WTC11 (cell line): ENCODE data around the gene ZNF407.

Source experiments
- CTCF ChIP-seq: fragments of 200-600 bp; IDR thresholded peaks from 2 replicates; pipeline ENCODE4 v1.8.0; 2022; ENCODE audit warnings: antibody characterized with exemption
- E2F1 ChIP-seq: sonication (generic); formaldehyde crosslinking; IDR thresholded peaks from 2 replicates; pipeline ENCODE4 v1.8.0; 2022; ENCODE audit warnings: mild to moderate bottlenecking, missing genetic modification reagents
- ESRRA ChIP-seq: sonication (generic); formaldehyde crosslinking; IDR thresholded peaks from 2 replicates; pipeline ENCODE4 v1.8.1; 2022; ENCODE audit warnings: mild to moderate bottlenecking, missing genetic modification reagents, borderline replicate concordance
- SMAD4 ChIP-seq: sonication (generic); formaldehyde crosslinking; IDR thresholded peaks from 2 replicates; pipeline ENCODE4 v1.8.0; 2022; ENCODE audit warnings: mild to moderate bottlenecking, missing genetic modification reagents
- SP1 ChIP-seq: sonication (generic); formaldehyde crosslinking; conservative IDR thresholded peaks from 2 replicates; pipeline ENCODE4 v1.8.1; 2022; ENCODE audit warnings: missing genetic modification reagents
- TF ChIP-seq, protein P1 (sequence below): sonication (generic); formaldehyde crosslinking; IDR thresholded peaks from 2 replicates; pipeline ENCODE4 v1.8.1; 2023; ENCODE audit warnings: mild to moderate bottlenecking, missing genetic modification reagents, moderate library complexity
- TF ChIP-seq, protein P2 (sequence below): sonication (generic); formaldehyde crosslinking; IDR thresholded peaks from 2 replicates; pipeline ENCODE4 v1.8.1; 2022; ENCODE audit warnings: mild to moderate bottlenecking, missing genetic modification reagents, moderate library complexity, borderline replicate concordance

GRCh38 chr18:74880706-74881278 lies 283.1 kb downstream of the ZNF407 start:
- TF ChIP-seq CTCF (no peak), ESRRA (no peak), E2F1 (no peak), SP1 (CRISPR knock-in tag) (no peak), SMAD4 (CRISPR knock-in tag) (no peak)
- TF ChIP-seq, protein P1, sequence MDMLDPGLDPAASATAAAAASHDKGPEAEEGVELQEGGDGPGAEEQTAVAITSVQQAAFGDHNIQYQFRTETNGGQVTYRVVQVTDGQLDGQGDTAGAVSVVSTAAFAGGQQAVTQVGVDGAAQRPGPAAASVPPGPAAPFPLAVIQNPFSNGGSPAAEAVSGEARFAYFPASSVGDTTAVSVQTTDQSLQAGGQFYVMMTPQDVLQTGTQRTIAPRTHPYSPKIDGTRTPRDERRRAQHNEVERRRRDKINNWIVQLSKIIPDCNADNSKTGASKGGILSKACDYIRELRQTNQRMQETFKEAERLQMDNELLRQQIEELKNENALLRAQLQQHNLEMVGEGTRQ (CRISPR knock-in tag) = no peak
- TF ChIP-seq, protein P2, sequence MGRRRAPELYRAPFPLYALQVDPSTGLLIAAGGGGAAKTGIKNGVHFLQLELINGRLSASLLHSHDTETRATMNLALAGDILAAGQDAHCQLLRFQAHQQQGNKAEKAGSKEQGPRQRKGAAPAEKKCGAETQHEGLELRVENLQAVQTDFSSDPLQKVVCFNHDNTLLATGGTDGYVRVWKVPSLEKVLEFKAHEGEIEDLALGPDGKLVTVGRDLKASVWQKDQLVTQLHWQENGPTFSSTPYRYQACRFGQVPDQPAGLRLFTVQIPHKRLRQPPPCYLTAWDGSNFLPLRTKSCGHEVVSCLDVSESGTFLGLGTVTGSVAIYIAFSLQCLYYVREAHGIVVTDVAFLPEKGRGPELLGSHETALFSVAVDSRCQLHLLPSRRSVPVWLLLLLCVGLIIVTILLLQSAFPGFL = no peak
